Kidney epithelial cell (primary cell): ENCODE measurements around the gene CERT1. TPM values are rescaled to one million over a fixed set of nuclear protein-coding genes. Genes with fewer than 3 reads are reported as not detected.

ENCODE experiments used
- DNase-seq: peaks from one replicate; pipeline ENCODE4 v3.0.0-alpha.2; 2010; ENCODE audit warnings: low read depth
- H3K27me3 ChIP-seq: 2 replicates; pipeline ENCODE4 v1.6.0; 2011; ENCODE audit warnings: low read length; ENCODE audit not compliant: control insufficient read depth, insufficient read depth
- H3K36me3 ChIP-seq: 2 replicates; pipeline ENCODE4 v1.5.1; 2011; ENCODE audit warnings: low read length; ENCODE audit not compliant: control insufficient read depth, insufficient read depth
- H3K4me3 ChIP-seq: 2 replicates; pipeline ENCODE4 v1.5.1; 2011; ENCODE audit warnings: low read depth, mild to moderate bottlenecking, control low read depth, low read length
- CTCF ChIP-seq: IDR thresholded peaks from 2 replicates; pipeline ENCODE4 v1.5.1; 2011; ENCODE audit warnings: mild to moderate bottlenecking, moderate library complexity, low read length, control low read depth, inconsistent platforms; ENCODE audit not compliant: insufficient read depth, poor library complexity, severe bottlenecking
- total RNA-seq: library from RNA; depleted of rRNA; stranded (reverse); fragments of >200 nt; gene quantifications from 2 replicates; pipeline ENCODE4 v1.2.3, GENCODE V29; 2015

CERT1 gene
- total RNA-seq, 1 donor from 2014 or later: 20.3 TPM

GRCh38 chr5:75551471-75551870 is 40.0 kb upstream of the CERT1 start:
- no peak for DNase-seq
- H3K27me3 ChIP-seq: no peaks in the 10 kb centered on the region
- no peak for TF ChIP-seq CTCF
- no peaks in the 10 kb centered on the region for H3K36me3 ChIP-seq
- H3K4me3 ChIP-seq: no peak overlapping the region

DNA sequence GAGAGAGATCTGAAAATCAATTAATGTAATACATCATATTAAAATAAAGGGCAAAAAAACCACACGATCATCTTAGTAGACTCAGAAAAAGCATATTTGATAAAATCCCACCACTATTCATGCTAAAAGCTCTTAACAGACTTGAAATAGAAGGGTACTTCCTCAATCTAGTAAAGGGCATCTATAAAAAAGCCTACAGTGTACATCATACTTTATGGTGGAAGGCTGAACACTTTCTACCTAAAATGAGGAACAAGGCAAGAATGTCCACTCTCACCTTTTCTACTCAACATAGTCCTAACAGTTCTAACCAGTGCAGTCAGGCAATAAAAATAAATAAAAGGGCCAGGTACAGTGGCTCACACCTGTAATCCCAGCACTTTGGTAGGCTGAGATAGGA is 39.2 kb upstream of the CERT1 start:
- no peak for TF ChIP-seq CTCF
- no peak for DNase-seq
- H3K36me3 ChIP-seq: no peaks in the 10 kb centered on the region
- H3K4me3 ChIP-seq: no peak overlapping the region
- H3K27me3 ChIP-seq: no peaks in the 10 kb centered on the region

DNA sequence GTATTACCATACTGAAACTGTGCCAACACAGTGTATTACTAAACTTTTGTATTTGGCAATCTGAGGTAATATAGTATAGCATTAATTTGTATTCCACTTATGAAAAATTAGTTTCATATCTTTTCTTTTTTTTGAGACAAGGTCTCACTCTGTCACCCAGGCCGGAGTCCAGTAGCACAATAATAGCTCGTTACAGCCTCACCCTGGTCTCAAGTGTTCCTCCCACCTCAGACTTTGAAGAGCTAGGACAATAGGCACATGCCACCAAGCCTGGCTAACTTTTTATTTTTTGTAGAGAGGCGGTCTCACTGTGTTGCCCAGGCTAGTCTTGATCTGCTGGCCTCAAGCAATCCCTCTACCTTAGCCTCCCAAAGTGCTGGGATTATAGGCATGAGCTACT is 36.4 kb upstream of the CERT1 start:
- H3K4me3 ChIP-seq: no peak overlapping the region

GRCh38 chr5:75546830-75547229 is 35.4 kb upstream of the CERT1 start:
- DNase-seq: no peak
- H3K4me3 ChIP-seq: no peak overlapping the region
- no peaks in the 10 kb centered on the region for H3K27me3 ChIP-seq
- TF ChIP-seq CTCF: no peak
- no peaks in the 10 kb centered on the region for H3K36me3 ChIP-seq

More for the DNA sequence above, 36.4 kb upstream of the CERT1 start:
- H3K27me3 ChIP-seq: no peaks in the 10 kb centered on the region
- no peak for DNase-seq
- no peak for TF ChIP-seq CTCF
- H3K36me3 ChIP-seq: no peaks in the 10 kb centered on the region

- no peaks in the 10 kb centered on the region for H3K36me3 ChIP-seq
- no peak for DNase-seq
- no peak for TF ChIP-seq CTCF
- H3K27me3 ChIP-seq: no peaks in the 10 kb centered on the region
- no peak overlapping the region for H3K4me3 ChIP-seq
These were observed 33.7 kb upstream of the CERT1 start for GRCh38 chr5:75545131-75545530.

DNA sequence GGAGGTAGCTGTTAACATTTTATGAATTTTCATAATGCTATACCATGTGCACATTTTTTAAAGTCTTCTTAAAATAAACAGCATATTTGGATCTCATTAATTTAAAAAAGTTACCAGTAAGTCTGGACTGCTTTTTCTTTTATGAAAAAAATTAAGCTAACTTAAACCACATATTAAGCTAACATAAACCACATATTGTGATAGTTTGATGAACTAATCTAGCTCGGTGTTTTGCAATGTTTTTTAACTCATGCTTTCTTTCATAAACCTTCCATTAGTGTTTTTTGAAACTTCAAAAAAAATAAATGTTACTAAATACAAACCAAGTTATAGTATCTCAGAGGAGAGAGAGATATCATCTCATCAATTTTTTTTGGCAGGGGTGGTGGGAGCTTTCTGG is 26.8 kb upstream of the CERT1 start:
- H3K36me3 ChIP-seq: no peaks in the 10 kb centered on the region
- no peaks in the 10 kb centered on the region for H3K27me3 ChIP-seq
- no peak for DNase-seq
- TF ChIP-seq CTCF: no peak
- no peak overlapping the region for H3K4me3 ChIP-seq
